GM23338 (cell line): ENCODE results near the gene FAT1. TPM values are rescaled to one million over a fixed set of nuclear protein-coding genes. Genes with fewer than 3 reads are reported as not detected.

ENCODE experiments used
- ATAC-seq: fragments of 200-7000 bp; cut with Tn5 transposase; 3 replicates; pipeline ENCODE4 v1.9.1; 2020
- DNase-seq: peaks from one replicate; pipeline ENCODE4 v3.0.0-alpha.2; 2015; ENCODE audit warnings: low spot score
- H2AFZ ChIP-seq: fragments of 200-600 bp; sonication (generic); 2 replicates; pipeline ENCODE4 v1.8.0; 2016; ENCODE audit warnings: antibody characterized with exemption, mild to moderate bottlenecking, moderate library complexity
- H3F3A ChIP-seq: fragments of 200-600 bp; sonication (generic); replicated peaks from 2 replicates; pipeline ENCODE4 v1.8.0; 2017; ENCODE audit warnings: antibody characterized with exemption, mixed run types, low read depth
- H3K27ac ChIP-seq: fragments of 200-600 bp; sonication (generic); 2 replicates; pipeline ENCODE4 v1.6.1; 2016; ENCODE audit warnings: low read depth
- H3K27me3 ChIP-seq: fragments of 200-600 bp; sonication (generic); 2 replicates; pipeline ENCODE4 v1.8.0; 2016; ENCODE audit warnings: mild to moderate bottlenecking, mixed run types, moderate library complexity; ENCODE audit not compliant: insufficient read depth
- H3K36me3 ChIP-seq: fragments of 200-600 bp; sonication (generic); 2 replicates; pipeline ENCODE4 v1.8.0; 2016; ENCODE audit warnings: mild to moderate bottlenecking; ENCODE audit not compliant: insufficient read depth
- H3K4me1 ChIP-seq: fragments of 200-600 bp; sonication (generic); 2 replicates; pipeline ENCODE4 v1.8.0; 2016; ENCODE audit warnings: mild to moderate bottlenecking, moderate library complexity; ENCODE audit not compliant: insufficient read depth
- H3K4me2 ChIP-seq: fragments of 200-600 bp; sonication (generic); 2 replicates; pipeline ENCODE4 v1.7.1; 2017; ENCODE audit warnings: mixed run types
- H3K4me3 ChIP-seq: fragments of 200-600 bp; sonication (generic); 2 replicates; pipeline ENCODE4 v1.6.1; 2016; ENCODE audit warnings: mixed run types
- H3K79me2 ChIP-seq: fragments of 200-600 bp; sonication (generic); replicated peaks from 2 replicates; pipeline ENCODE4 v1.8.0; 2017; ENCODE audit warnings: mild to moderate bottlenecking; ENCODE audit not compliant: insufficient read depth
- H3K9me2 ChIP-seq: fragments of 200-600 bp; sonication (generic); 2 replicates; pipeline ENCODE4 v1.8.0; 2017; ENCODE audit not compliant: insufficient read depth
- H4K20me1 ChIP-seq: fragments of 200-600 bp; sonication (generic); replicated peaks from 2 replicates; pipeline ENCODE4 v1.8.0; 2017; ENCODE audit warnings: mild to moderate bottlenecking; ENCODE audit not compliant: insufficient read depth
- H3K27ac Mint-ChIP-seq: 2 replicates; pipeline ENCODE4 v1.8.0; 2020; ENCODE audit warnings: inconsistent platforms, mild to moderate bottlenecking, moderate library complexity, mixed read lengths
- H3K27me3 Mint-ChIP-seq: 3 replicates; pipeline ENCODE4 v1.8.0; 2022; ENCODE audit warnings: low read depth, mild to moderate bottlenecking, moderate library complexity, mixed read lengths, inconsistent platforms; ENCODE audit not compliant: insufficient read depth, poor library complexity
- H3K36me3 Mint-ChIP-seq: 3 replicates; pipeline ENCODE4 v1.8.0; 2021; ENCODE audit warnings: low read depth, mild to moderate bottlenecking, inconsistent platforms, moderate library complexity, mixed read lengths
- H3K4me1 Mint-ChIP-seq: 3 replicates; pipeline ENCODE4 v1.8.0; 2020; ENCODE audit warnings: mild to moderate bottlenecking, inconsistent platforms, mixed read lengths
- H3K4me3 Mint-ChIP-seq: 3 replicates; pipeline ENCODE4 v1.8.0; 2021; ENCODE audit warnings: moderate library complexity, mild to moderate bottlenecking, inconsistent platforms, mixed read lengths
- H3K9me3 Mint-ChIP-seq: 3 replicates; pipeline ENCODE4 v1.8.0; 2020; ENCODE audit warnings: moderate library complexity, mild to moderate bottlenecking, inconsistent platforms, mixed read lengths
- ETS1 ChIP-seq: IDR thresholded peaks from 2 replicates; pipeline ENCODE4 v1.6.1; 2016; ENCODE audit warnings: antibody characterized with exemption
- EZH2 ChIP-seq: fragments of 200-600 bp; sonication (generic); IDR thresholded peaks from one replicate; pipeline ENCODE4 v1.8.0; 2017; ENCODE audit warnings: antibody characterized with exemption, mild to moderate bottlenecking, low read depth; ENCODE audit not compliant: unreplicated experiment
- EZH2phosphoT487 ChIP-seq: fragments of 200-600 bp; sonication (generic); IDR thresholded peaks from one replicate; pipeline ENCODE4 v1.8.1; 2018; ENCODE audit warnings: antibody characterized with exemption; ENCODE audit not compliant: unreplicated experiment
- JUNB ChIP-seq: IDR thresholded peaks from one replicate; pipeline ENCODE4 v1.6.1; 2016; ENCODE audit warnings: antibody characterized with exemption; ENCODE audit not compliant: unreplicated experiment
- NANOG ChIP-seq: IDR thresholded peaks from 2 replicates; pipeline ENCODE4 v1.6.1; 2016; ENCODE audit warnings: antibody characterized with exemption, borderline replicate concordance
- POLR2AphosphoS5 ChIP-seq: IDR thresholded peaks from 2 replicates; pipeline ENCODE4 v1.6.1; 2016; ENCODE audit warnings: antibody characterized with exemption, low read depth
- REST ChIP-seq: IDR thresholded peaks from one replicate; pipeline ENCODE4 v1.6.1; 2018; ENCODE audit warnings: antibody characterized with exemption; ENCODE audit not compliant: unreplicated experiment
- STAT1 ChIP-seq: IDR thresholded peaks from one replicate; pipeline ENCODE4 v1.6.1; 2016; ENCODE audit warnings: antibody characterized with exemption; ENCODE audit not compliant: unreplicated experiment
- ZNF331 ChIP-seq: fragments of 250-450 bp; sonication (Bioruptor Pico); IDR thresholded peaks from 2 replicates; pipeline ENCODE4 v1.5.0; 2020; ENCODE audit warnings: low read depth, mild to moderate bottlenecking, moderate library complexity
- polyA plus RNA-seq: library from polyadenylated mRNA; unstranded; fragments of >200 nt; fragmentation: Nextera tagmentation; extraction: Ambion mirVana; gene quantifications from 2 replicates; pipeline ENCODE4 v1.2.1, GENCODE V29; 2016
- total RNA-seq: library from RNA; depleted of rRNA; stranded (reverse); fragments of >200 nt; shearing (Covaris generic); gene quantifications from 2 replicates; pipeline ENCODE4 v1.2.3, GENCODE V29; 2014
- TF ChIP-seq, protein P1 (sequence below), 2 experiments: fragments of 200-600 bp in 1 of 2; sonication (generic) in 1 of 2; conservative IDR thresholded peaks; 2 replicates each; pipeline versions ENCODE4 v1.5.1 to v1.6.1; 2016 to 2017; ENCODE audit warnings: antibody characterized with exemption in 2 of 2, low read depth in 2 of 2, mild to moderate bottlenecking in 2 of 2, moderate library complexity in 1 of 2
- TF ChIP-seq, protein P2 (sequence below): fragments of 250-450 bp; sonication (Bioruptor Pico); IDR thresholded peaks from 2 replicates; pipeline ENCODE4 v1.5.0; 2020; ENCODE audit warnings: mild to moderate bottlenecking, moderate library complexity

The FAT1 gene
- total and polyA plus RNA-seq, 2 experiments from 2014 or later, result 37.6 to 137 TPM

- TF ChIP-seq ETS1 (no peak), ZNF331 (CRISPR knock-in tag) (no peak)
These were observed 93.5 kb downstream of the FAT1 start (continued) for GRCh38 chr4:186630128-186630527.

DNA sequence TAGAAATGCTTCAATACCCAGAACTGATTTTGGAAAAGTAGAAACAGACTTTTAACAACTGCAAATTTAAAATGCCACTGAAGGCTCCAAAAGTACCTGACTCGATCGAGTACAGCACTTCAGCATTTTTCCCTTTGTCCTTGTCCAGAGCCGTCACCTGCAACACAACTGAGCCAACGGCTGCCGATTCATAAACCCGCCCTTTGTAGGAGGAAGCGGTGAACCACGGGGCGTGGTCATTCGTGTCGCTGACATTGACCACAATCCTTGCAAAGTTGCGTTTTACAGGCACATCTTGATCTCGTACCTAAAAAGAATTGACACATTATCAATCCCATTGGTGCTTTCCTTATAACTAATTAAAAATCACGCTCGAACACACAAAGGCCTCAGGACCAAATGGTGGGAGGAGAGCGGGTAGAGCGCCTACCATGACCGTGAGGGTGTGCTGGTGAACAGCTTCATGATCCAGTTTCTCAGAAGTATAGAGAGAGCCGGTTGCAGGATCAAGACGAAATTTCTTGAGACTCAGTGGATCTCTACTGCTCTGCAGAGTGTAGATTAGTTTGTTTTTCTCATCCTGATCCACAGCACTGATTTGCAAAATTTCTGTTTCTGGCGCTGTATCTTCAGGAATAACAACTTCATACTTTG is 95.5 kb downstream of the FAT1 start:
- peaks cover 22% of the 10 kb centered on the region for H3K4me1 Mint-ChIP-seq
- Histone ChIP-seq H3K79me2 (no peaks in the 10 kb centered on the region), H3K4me2 (no peak overlapping the region), H3K27ac (no peak overlapping the region), H3K4me1 (peaks cover 13% of the 10 kb centered on the region; the same call in 1 of the 2 replicates), H4K20me1 (no peaks in the 10 kb centered on the region), H2AFZ (no peak overlapping the region), H3K36me3 (peaks cover 14% of the 10 kb centered on the region), H3K9me2 (no peaks in the 10 kb centered on the region), H3F3A (0 out of 2 replicates have a peak, but pooled peaks cover 4% of the 10 kb centered on the region), H3K27me3 (no peaks in the 10 kb centered on the region), H3K4me3 (no peak overlapping the region)
- no peak overlapping the region for H3K4me3 Mint-ChIP-seq
- no peak for ATAC-seq
- peaks cover 9% of the 10 kb centered on the region for H3K27me3 Mint-ChIP-seq
- H3K36me3 Mint-ChIP-seq, result peaks cover 69% of the 10 kb centered on the region
- H3K27ac Mint-ChIP-seq, result no peak overlapping the region
- no peaks in the 10 kb centered on the region; the same call in 2 of the 3 replicates for H3K9me3 Mint-ChIP-seq
- no peak for DNase-seq
- TF ChIP-seq JUNB (no peak), EZH2 (no peak), EZH2phosphoT487 (no peak), STAT1 (no peak), NANOG (no peak), POLR2AphosphoS5 (no peak), ETS1 (no peak), REST (no peak)
- TF ChIP-seq, protein P1, sequence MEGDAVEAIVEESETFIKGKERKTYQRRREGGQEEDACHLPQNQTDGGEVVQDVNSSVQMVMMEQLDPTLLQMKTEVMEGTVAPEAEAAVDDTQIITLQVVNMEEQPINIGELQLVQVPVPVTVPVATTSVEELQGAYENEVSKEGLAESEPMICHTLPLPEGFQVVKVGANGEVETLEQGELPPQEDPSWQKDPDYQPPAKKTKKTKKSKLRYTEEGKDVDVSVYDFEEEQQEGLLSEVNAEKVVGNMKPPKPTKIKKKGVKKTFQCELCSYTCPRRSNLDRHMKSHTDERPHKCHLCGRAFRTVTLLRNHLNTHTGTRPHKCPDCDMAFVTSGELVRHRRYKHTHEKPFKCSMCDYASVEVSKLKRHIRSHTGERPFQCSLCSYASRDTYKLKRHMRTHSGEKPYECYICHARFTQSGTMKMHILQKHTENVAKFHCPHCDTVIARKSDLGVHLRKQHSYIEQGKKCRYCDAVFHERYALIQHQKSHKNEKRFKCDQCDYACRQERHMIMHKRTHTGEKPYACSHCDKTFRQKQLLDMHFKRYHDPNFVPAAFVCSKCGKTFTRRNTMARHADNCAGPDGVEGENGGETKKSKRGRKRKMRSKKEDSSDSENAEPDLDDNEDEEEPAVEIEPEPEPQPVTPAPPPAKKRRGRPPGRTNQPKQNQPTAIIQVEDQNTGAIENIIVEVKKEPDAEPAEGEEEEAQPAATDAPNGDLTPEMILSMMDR (conservative IDR thresholded peaks at IDR 0.05; ENCODE audit: low read depth in 2 of 2), result no peak
- TF ChIP-seq, protein P2, sequence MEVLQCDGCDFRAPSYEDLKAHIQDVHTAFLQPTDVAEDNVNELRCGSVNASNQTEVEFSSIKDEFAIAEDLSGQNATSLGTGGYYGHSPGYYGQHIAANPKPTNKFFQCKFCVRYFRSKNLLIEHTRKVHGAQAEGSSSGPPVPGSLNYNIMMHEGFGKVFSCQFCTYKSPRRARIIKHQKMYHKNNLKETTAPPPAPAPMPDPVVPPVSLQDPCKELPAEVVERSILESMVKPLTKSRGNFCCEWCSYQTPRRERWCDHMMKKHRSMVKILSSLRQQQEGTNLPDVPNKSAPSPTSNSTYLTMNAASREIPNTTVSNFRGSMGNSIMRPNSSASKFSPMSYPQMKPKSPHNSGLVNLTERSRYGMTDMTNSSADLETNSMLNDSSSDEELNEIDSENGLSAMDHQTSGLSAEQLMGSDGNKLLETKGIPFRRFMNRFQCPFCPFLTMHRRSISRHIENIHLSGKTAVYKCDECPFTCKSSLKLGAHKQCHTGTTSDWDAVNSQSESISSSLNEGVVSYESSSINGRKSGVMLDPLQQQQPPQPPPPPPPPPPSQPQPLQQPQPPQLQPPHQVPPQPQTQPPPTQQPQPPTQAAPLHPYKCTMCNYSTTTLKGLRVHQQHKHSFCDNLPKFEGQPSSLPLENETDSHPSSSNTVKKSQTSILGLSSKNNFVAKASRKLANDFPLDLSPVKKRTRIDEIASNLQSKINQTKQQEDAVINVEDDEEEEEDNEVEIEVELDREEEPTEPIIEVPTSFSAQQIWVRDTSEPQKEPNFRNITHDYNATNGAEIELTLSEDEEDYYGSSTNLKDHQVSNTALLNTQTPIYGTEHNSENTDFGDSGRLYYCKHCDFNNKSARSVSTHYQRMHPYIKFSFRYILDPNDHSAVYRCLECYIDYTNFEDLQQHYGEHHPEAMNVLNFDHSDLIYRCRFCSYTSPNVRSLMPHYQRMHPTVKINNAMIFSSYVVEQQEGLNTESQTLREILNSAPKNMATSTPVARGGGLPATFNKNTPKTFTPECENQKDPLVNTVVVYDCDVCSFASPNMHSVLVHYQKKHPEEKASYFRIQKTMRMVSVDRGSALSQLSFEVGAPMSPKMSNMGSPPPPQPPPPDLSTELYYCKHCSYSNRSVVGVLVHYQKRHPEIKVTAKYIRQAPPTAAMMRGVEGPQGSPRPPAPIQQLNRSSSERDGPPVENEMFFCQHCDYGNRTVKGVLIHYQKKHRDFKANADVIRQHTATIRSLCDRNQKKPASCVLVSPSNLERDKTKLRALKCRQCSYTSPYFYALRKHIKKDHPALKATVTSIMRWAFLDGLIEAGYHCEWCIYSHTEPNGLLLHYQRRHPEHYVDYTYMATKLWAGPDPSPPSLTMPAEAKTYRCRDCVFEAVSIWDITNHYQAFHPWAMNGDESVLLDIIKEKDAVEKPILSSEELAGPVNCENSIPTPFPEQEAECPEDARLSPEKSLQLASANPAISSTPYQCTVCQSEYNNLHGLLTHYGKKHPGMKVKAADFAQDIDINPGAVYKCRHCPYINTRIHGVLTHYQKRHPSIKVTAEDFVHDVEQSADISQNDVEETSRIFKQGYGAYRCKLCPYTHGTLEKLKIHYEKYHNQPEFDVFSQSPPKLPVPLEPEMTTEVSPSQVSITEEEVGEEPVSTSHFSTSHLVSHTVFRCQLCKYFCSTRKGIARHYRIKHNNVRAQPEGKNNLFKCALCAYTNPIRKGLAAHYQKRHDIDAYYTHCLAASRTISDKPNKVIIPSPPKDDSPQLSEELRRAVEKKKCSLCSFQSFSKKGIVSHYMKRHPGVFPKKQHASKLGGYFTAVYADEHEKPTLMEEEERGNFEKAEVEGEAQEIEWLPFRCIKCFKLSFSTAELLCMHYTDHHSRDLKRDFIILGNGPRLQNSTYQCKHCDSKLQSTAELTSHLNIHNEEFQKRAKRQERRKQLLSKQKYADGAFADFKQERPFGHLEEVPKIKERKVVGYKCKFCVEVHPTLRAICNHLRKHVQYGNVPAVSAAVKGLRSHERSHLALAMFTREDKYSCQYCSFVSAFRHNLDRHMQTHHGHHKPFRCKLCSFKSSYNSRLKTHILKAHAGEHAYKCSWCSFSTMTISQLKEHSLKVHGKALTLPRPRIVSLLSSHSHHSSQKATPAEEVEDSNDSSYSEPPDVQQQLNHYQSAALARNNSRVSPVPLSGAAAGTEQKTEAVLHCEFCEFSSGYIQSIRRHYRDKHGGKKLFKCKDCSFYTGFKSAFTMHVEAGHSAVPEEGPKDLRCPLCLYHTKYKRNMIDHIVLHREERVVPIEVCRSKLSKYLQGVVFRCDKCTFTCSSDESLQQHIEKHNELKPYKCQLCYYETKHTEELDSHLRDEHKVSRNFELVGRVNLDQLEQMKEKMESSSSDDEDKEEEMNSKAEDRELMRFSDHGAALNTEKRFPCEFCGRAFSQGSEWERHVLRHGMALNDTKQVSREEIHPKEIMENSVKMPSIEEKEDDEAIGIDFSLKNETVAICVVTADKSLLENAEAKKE (CRISPR knock-in tag), result no peak
